ENCODE measurements around the gene NDFIP1.

NDFIP1 gene

GRCh38 chr5:142095035-142095434 is 13.5 kb upstream of the NDFIP1 start:
- no peak for DNase-seq

- DNase-seq = peak; percentile 89
These were observed 12.8 kb upstream of the NDFIP1 start for GRCh38 chr5:142095651-142096330.

- no peak for DNase-seq
These were observed 12.2 kb upstream of the NDFIP1 start for GRCh38 chr5:142096382-142096781.

GRCh38 chr5:142097681-142098080 is 10.9 kb upstream of the NDFIP1 start:
- peak; percentile 52 for DNase-seq

- DNase-seq = no peak
These were observed 10.3 kb upstream of the NDFIP1 start for GRCh38 chr5:142098275-142098674.

GRCh38 chr5:142098931-142099330 is 9.6 kb upstream of the NDFIP1 start:
- no peak for DNase-seq

- no peak for DNase-seq
These were observed 8.3 kb upstream of the NDFIP1 start for GRCh38 chr5:142100307-142100706.

- DNase-seq = no peak
These were observed 5.4 kb upstream of the NDFIP1 start for GRCh38 chr5:142102980-142103740.

- DNase-seq = peak; percentile 41
These were observed 4.1 kb upstream of the NDFIP1 start for GRCh38 chr5:142104491-142104890.

GRCh38 chr5:142106061-142106460 is 2.5 kb upstream of the NDFIP1 start:
- no peak for DNase-seq

GRCh38 chr5:142107036-142107735 is 1.4 kb upstream of the NDFIP1 start:
- no peak for DNase-seq

GRCh38 chr5:142107736-142108431 is 695 bp upstream of the NDFIP1 start:
- DNase-seq = no peak

GRCh38 chr5:142109331-142110045 is 909 bp downstream of the NDFIP1 start:
- peak; percentile 64 for DNase-seq

GRCh38 chr5:142110046-142110531 is 1.5 kb downstream of the NDFIP1 start:
- no peak for DNase-seq

GRCh38 chr5:142110988-142111687 is 2.6 kb downstream of the NDFIP1 start:
- no peak for DNase-seq

GRCh38 chr5:142114687-142115086 is 6.1 kb downstream of the NDFIP1 start:
- no peak for DNase-seq

GRCh38 chr5:142115937-142116614 is 7.5 kb downstream of the NDFIP1 start:
- no peak for DNase-seq

GRCh38 chr5:142117579-142118151 is 9.1 kb downstream of the NDFIP1 start:
- DNase-seq = no peak

GRCh38 chr5:142118155-142118686 is 9.6 kb downstream of the NDFIP1 start:
- no peak for DNase-seq

- DNase-seq = no peak
These were observed 10.6 kb downstream of the NDFIP1 start for GRCh38 chr5:142119051-142119625.

Measured in CD4-positive, alpha-beta T cell treated with Interleukin-6 for 4 hours (primary cell).